Activated naive CD8-positive, alpha-beta T cell treated with anti-CD3 and anti-CD28 coated beads, Interleukin-2, amount 50 U/mL, for 24 hours (primary cell): Measurements from ENCODE around the gene RPUSD2.

Experiments
- ATAC-seq: fragments of 150-1000 bp; cut with Tn5 transposase; one replicate; pipeline ENCODE4 v1.10.0; 2021
- DNase-seq: peaks from one replicate; pipeline ENCODE4 v3.0.0; 2021
- H3K27ac Mint-ChIP-seq: one replicate; pipeline ENCODE4 v1.8.0; 2021; ENCODE audit warnings: mild to moderate bottlenecking, mixed read lengths
- H3K27me3 Mint-ChIP-seq: one replicate; pipeline ENCODE4 v1.8.0; 2021; ENCODE audit warnings: mixed read lengths
- H3K36me3 Mint-ChIP-seq: one replicate; pipeline ENCODE4 v1.8.0; 2021; ENCODE audit warnings: low read depth, mixed read lengths
- H3K4me1 Mint-ChIP-seq: one replicate; pipeline ENCODE4 v1.8.0; 2021; ENCODE audit warnings: mixed read lengths
- H3K4me3 Mint-ChIP-seq: one replicate; pipeline ENCODE4 v1.8.0; 2021; ENCODE audit warnings: mild to moderate bottlenecking, moderate library complexity, mixed read lengths
- H3K9me3 Mint-ChIP-seq: one replicate; pipeline ENCODE4 v1.8.0; 2021; ENCODE audit warnings: mixed read lengths

The RPUSD2 gene

GRCh38 chr15:40590667-40591050 lies 21.6 kb downstream of the RPUSD2 start:
- no peaks in the 10 kb centered on the region for H3K9me3 Mint-ChIP-seq
- H3K27ac Mint-ChIP-seq: peak overlapping the region; percentile 82
- H3K4me3 Mint-ChIP-seq: peak overlapping the region; percentile 82
- peaks cover 5% of the 10 kb centered on the region for H3K36me3 Mint-ChIP-seq
- H3K27me3 Mint-ChIP-seq: peaks cover 6% of the 10 kb centered on the region
- ATAC-seq (no peak), DNase-seq (no peak)
- H3K4me1 Mint-ChIP-seq: peaks cover 33% of the 10 kb centered on the region

GRCh38 chr15:40591389-40591788 lies 22.3 kb downstream of the RPUSD2 start:
- ATAC-seq (no peak), DNase-seq (no peak)
- peaks cover 33% of the 10 kb centered on the region for H3K4me1 Mint-ChIP-seq
- peaks cover 5% of the 10 kb centered on the region for H3K36me3 Mint-ChIP-seq
- H3K27me3 Mint-ChIP-seq: peaks cover 9% of the 10 kb centered on the region
- no peaks in the 10 kb centered on the region for H3K9me3 Mint-ChIP-seq
- no peak overlapping the region for H3K27ac Mint-ChIP-seq
- H3K4me3 Mint-ChIP-seq: no peak overlapping the region

- Mint-ChIP-seq H3K36me3 (peaks cover 5% of the 10 kb centered on the region), H3K4me1 (peaks cover 33% of the 10 kb centered on the region), H3K27me3 (peaks cover 9% of the 10 kb centered on the region), H3K27ac (peak overlapping the region; percentile 99), H3K4me3 (peak overlapping the region; percentile 94), H3K9me3 (no peaks in the 10 kb centered on the region)
- ATAC-seq (no peak), DNase-seq (no peak)
Measured at GRCh38 chr15:40593165-40593564, 24.1 kb downstream of the RPUSD2 start.

GRCh38 chr15:40593588-40594428 lies 24.7 kb downstream of the RPUSD2 start, which contains the start of gene KNL1:
Gene KNL1 (plus strand): TSS chr15:40594249. CDS start chr15:40602932, 8,683 bp downstream.
- Mint-ChIP-seq H3K4me3 (peak within 1 kb of the TSS; percentile 94), H3K9me3 (no peaks in the 10 kb centered on the region), H3K27me3 (peaks cover 9% of the 10 kb centered on the region), H3K4me1 (peaks cover 33% of the 10 kb centered on the region), H3K36me3 (peaks cover 5% of the 10 kb centered on the region), H3K27ac (peak within 1 kb of the TSS; percentile 99)
- DNase-seq (peak; percentile 89), ATAC-seq (peak; percentile 84)

GRCh38 chr15:40594429-40594836 lies 25.3 kb downstream of the RPUSD2 start:
- H3K27me3 Mint-ChIP-seq: peaks cover 9% of the 10 kb centered on the region
- ATAC-seq (peak; percentile 62), DNase-seq (peak; percentile 54)
- H3K4me3 Mint-ChIP-seq: peak overlapping the region; percentile 94
- H3K4me1 Mint-ChIP-seq: peaks cover 33% of the 10 kb centered on the region
- H3K9me3 Mint-ChIP-seq: no peaks in the 10 kb centered on the region
- peak overlapping the region; percentile 99 for H3K27ac Mint-ChIP-seq
- peaks cover 5% of the 10 kb centered on the region for H3K36me3 Mint-ChIP-seq

GRCh38 chr15:40595219-40595618 lies 26.1 kb downstream of the RPUSD2 start:
- no peak overlapping the region for H3K27ac Mint-ChIP-seq
- H3K4me1 Mint-ChIP-seq: peaks cover 28% of the 10 kb centered on the region
- H3K4me3 Mint-ChIP-seq: peak overlapping the region; percentile 94
- H3K9me3 Mint-ChIP-seq: no peaks in the 10 kb centered on the region
- peaks cover 5% of the 10 kb centered on the region for H3K36me3 Mint-ChIP-seq
- DNase-seq (no peak), ATAC-seq (no peak)
- H3K27me3 Mint-ChIP-seq: peaks cover 9% of the 10 kb centered on the region

- H3K4me1 Mint-ChIP-seq: peaks cover 23% of the 10 kb centered on the region
- H3K9me3 Mint-ChIP-seq: no peaks in the 10 kb centered on the region
- H3K4me3 Mint-ChIP-seq: no peak overlapping the region
- DNase-seq (no peak), ATAC-seq (no peak)
- H3K27ac Mint-ChIP-seq: no peak overlapping the region
- H3K36me3 Mint-ChIP-seq: peaks cover 5% of the 10 kb centered on the region
- H3K27me3 Mint-ChIP-seq: peaks cover 9% of the 10 kb centered on the region
Measured at GRCh38 chr15:40595773-40596172, 26.7 kb downstream of the RPUSD2 start.

- DNase-seq: no peak
- peaks cover 5% of the 10 kb centered on the region for H3K36me3 Mint-ChIP-seq
- H3K4me3 Mint-ChIP-seq: no peak overlapping the region
- H3K27ac Mint-ChIP-seq: no peak overlapping the region
- H3K4me1 Mint-ChIP-seq: peaks cover 23% of the 10 kb centered on the region
- peaks cover 9% of the 10 kb centered on the region for H3K27me3 Mint-ChIP-seq
- no peak for ATAC-seq
- no peaks in the 10 kb centered on the region for H3K9me3 Mint-ChIP-seq
Measured at GRCh38 chr15:40597024-40597423, 27.9 kb downstream of the RPUSD2 start.

GRCh38 chr15:40598126-40598525 lies 29.0 kb downstream of the RPUSD2 start:
- no peak overlapping the region for H3K27ac Mint-ChIP-seq
- DNase-seq (no peak), ATAC-seq (no peak)
- H3K27me3 Mint-ChIP-seq: peaks cover 9% of the 10 kb centered on the region
- H3K9me3 Mint-ChIP-seq: no peaks in the 10 kb centered on the region
- peaks cover 16% of the 10 kb centered on the region for H3K4me1 Mint-ChIP-seq
- H3K4me3 Mint-ChIP-seq: no peak overlapping the region
- peaks cover 5% of the 10 kb centered on the region for H3K36me3 Mint-ChIP-seq

GRCh38 chr15:40598672-40599071 lies 29.6 kb downstream of the RPUSD2 start:
- no peak for ATAC-seq
- Mint-ChIP-seq H3K27ac (no peak overlapping the region), H3K9me3 (no peaks in the 10 kb centered on the region), H3K27me3 (peaks cover 8% of the 10 kb centered on the region), H3K36me3 (peaks cover 7% of the 10 kb centered on the region), H3K4me1 (peaks cover 11% of the 10 kb centered on the region), H3K4me3 (no peak overlapping the region)
- DNase-seq: no peak

- no peak overlapping the region for H3K4me3 Mint-ChIP-seq
- no peaks in the 10 kb centered on the region for H3K9me3 Mint-ChIP-seq
- H3K27ac Mint-ChIP-seq: no peak overlapping the region
- H3K27me3 Mint-ChIP-seq: no peaks in the 10 kb centered on the region
- no peaks in the 10 kb centered on the region for H3K4me1 Mint-ChIP-seq
- ATAC-seq (no peak), DNase-seq (no peak)
- peaks cover 4% of the 10 kb centered on the region for H3K36me3 Mint-ChIP-seq
Measured at GRCh38 chr15:40600956-40601355, 31.9 kb downstream of the RPUSD2 start.

- H3K27ac Mint-ChIP-seq: no peak overlapping the region
- DNase-seq: no peak
- no peaks in the 10 kb centered on the region for H3K4me1 Mint-ChIP-seq
- peaks cover 10% of the 10 kb centered on the region for H3K36me3 Mint-ChIP-seq
- no peaks in the 10 kb centered on the region for H3K9me3 Mint-ChIP-seq
- no peak for ATAC-seq
- no peaks in the 10 kb centered on the region for H3K27me3 Mint-ChIP-seq
- no peak overlapping the region for H3K4me3 Mint-ChIP-seq
Measured at GRCh38 chr15:40603935-40604334, 34.8 kb downstream of the RPUSD2 start.

- DNase-seq (no peak), ATAC-seq (no peak)
- no peaks in the 10 kb centered on the region for H3K27me3 Mint-ChIP-seq
- H3K4me1 Mint-ChIP-seq: no peaks in the 10 kb centered on the region
- H3K9me3 Mint-ChIP-seq: no peaks in the 10 kb centered on the region
- H3K27ac Mint-ChIP-seq: no peak overlapping the region
- no peak overlapping the region for H3K4me3 Mint-ChIP-seq
- peaks cover 9% of the 10 kb centered on the region for H3K36me3 Mint-ChIP-seq
Measured at GRCh38 chr15:40613080-40613479, 44.0 kb downstream of the RPUSD2 start.

GRCh38 chr15:40618023-40618422 lies 48.9 kb downstream of the RPUSD2 start:
- ATAC-seq (no peak), DNase-seq (no peak)
- Mint-ChIP-seq H3K27me3 (no peaks in the 10 kb centered on the region), H3K36me3 (peaks cover 15% of the 10 kb centered on the region), H3K4me3 (no peak overlapping the region), H3K27ac (no peak overlapping the region), H3K4me1 (no peaks in the 10 kb centered on the region), H3K9me3 (no peaks in the 10 kb centered on the region)

- Mint-ChIP-seq H3K36me3 (peaks cover 15% of the 10 kb centered on the region), H3K9me3 (no peaks in the 10 kb centered on the region), H3K27me3 (no peaks in the 10 kb centered on the region), H3K4me3 (no peak overlapping the region), H3K4me1 (no peaks in the 10 kb centered on the region), H3K27ac (no peak overlapping the region)
- no peak for ATAC-seq
- no peak for DNase-seq
Measured at GRCh38 chr15:40618906-40619305, 49.8 kb downstream of the RPUSD2 start.
